K562 (cell line): Measurements from ENCODE around the gene POP7. TPM values are rescaled to one million over a fixed set of nuclear protein-coding genes. Genes with fewer than 3 reads are reported as not detected.
A peak's percentile ranks its signal among the peaks of the same experiment; 100 is the strongest.

Experiments
- CAMTA2 ChIP-seq: fragments of 250-450 bp; sonication (Bioruptor Pico); conservative IDR thresholded peaks from 2 replicates; pipeline ENCODE4 v1.5.1; 2022
- CC2D1A ChIP-seq: fragments of 450-650 bp; IDR thresholded peaks from 2 replicates; pipeline ENCODE4 v1.6.1; 2017; ENCODE audit warnings: mild to moderate bottlenecking
- CHD2 ChIP-seq: IDR thresholded peaks from 2 replicates; pipeline ENCODE4 v1.6.1; 2011; ENCODE audit warnings: low read depth, low read length
- E2F3 ChIP-seq: fragments of 250-450 bp; sonication (Bioruptor Pico); IDR thresholded peaks from 2 replicates; pipeline ENCODE4 v1.4.0; 2020; ENCODE audit warnings: mild to moderate bottlenecking
- E2F4 ChIP-seq: sonication (generic); formaldehyde crosslinking; IDR thresholded peaks from 2 replicates; pipeline ENCODE4 v1.8.0; 2022; ENCODE audit warnings: mild to moderate bottlenecking, low read depth, missing genetic modification reagents
- EP300 ChIP-seq: IDR thresholded peaks from 2 replicates; pipeline ENCODE4 v1.6.1; 2012; ENCODE audit warnings: low read length, improper control_type of control experiment
- HBP1 ChIP-seq: fragments of 450-650 bp; formaldehyde crosslinking; IDR thresholded peaks from 2 replicates; pipeline ENCODE4 v1.4.0; 2022; ENCODE audit warnings: missing genetic modification characterization
- HDAC2 ChIP-seq: fragments of 450-650 bp; IDR thresholded peaks from 2 replicates; pipeline ENCODE4 v1.6.1; 2016; ENCODE audit warnings: mild to moderate bottlenecking
- HINFP ChIP-seq: fragments of 450-650 bp; conservative IDR thresholded peaks from 2 replicates; pipeline ENCODE4 v1.6.1; 2016; ENCODE audit warnings: missing genetic modification characterization, low read depth, mild to moderate bottlenecking, control low read depth, missing compliant biosample characterization
- KAT8 ChIP-seq: fragments of 450-650 bp; IDR thresholded peaks from 2 replicates; pipeline ENCODE4 v1.6.1; 2016; ENCODE audit warnings: low read depth, mild to moderate bottlenecking
- MCM3 ChIP-seq: fragments of 450-650 bp; IDR thresholded peaks from 2 replicates; pipeline ENCODE4 v1.6.1; 2016
- PHF8 ChIP-seq: fragments of 200-600 bp; sonication (generic); IDR thresholded peaks from 2 replicates; pipeline ENCODE4 v1.6.1; 2012; ENCODE audit warnings: mixed run types, mild to moderate bottlenecking, inconsistent platforms, low read length, moderate library complexity, borderline replicate concordance
- POLR2AphosphoS2 ChIP-seq: IDR thresholded peaks from 2 replicates; pipeline ENCODE4 v1.6.1; 2012; ENCODE audit warnings: low read length, improper control_type of control experiment
- RFX1 ChIP-seq: fragments of 450-650 bp; IDR thresholded peaks from 2 replicates; pipeline ENCODE4 v1.6.1; 2016; ENCODE audit warnings: mild to moderate bottlenecking, moderate library complexity
- SMAD2 ChIP-seq: fragments of 150-350 bp; IDR thresholded peaks from 2 replicates; pipeline ENCODE4 v1.6.1; 2014; ENCODE audit warnings: low read depth, mild to moderate bottlenecking, low read length
- SMARCB1 ChIP-seq: IDR thresholded peaks from 2 replicates; pipeline ENCODE4 v1.6.1; 2011; ENCODE audit warnings: improper control_type of control experiment, low read depth; ENCODE audit not compliant: insufficient read length
- STAT6 ChIP-seq: sonication (generic); formaldehyde crosslinking; IDR thresholded peaks from 2 replicates; pipeline ENCODE4 v1.8.1; 2023; ENCODE audit warnings: mild to moderate bottlenecking, missing genetic modification reagents
- TEAD2 ChIP-seq: fragments of 450-650 bp; IDR thresholded peaks from 2 replicates; pipeline ENCODE4 v1.6.1; 2016; ENCODE audit warnings: missing genetic modification characterization, control low read depth, missing compliant biosample characterization
- VEZF1 ChIP-seq: fragments of 200-800 bp; sonication (Bioruptor generic); IDR thresholded peaks from 2 replicates; pipeline ENCODE4 v1.6.1; 2017; ENCODE audit warnings: missing genetic modification characterization, missing compliant biosample characterization
- ZNF224 ChIP-seq: sonication (generic); formaldehyde crosslinking; IDR thresholded peaks from 2 replicates; pipeline ENCODE4 v1.8.0; 2022; ENCODE audit warnings: mild to moderate bottlenecking, missing genetic modification reagents
- ZNF354B ChIP-seq: fragments of 250-450 bp; sonication (Bioruptor Pico); IDR thresholded peaks from 2 replicates; pipeline ENCODE4 v1.4.0; 2020
- polyA plus RNA-seq, 8 experiments: library from polyadenylated mRNA; depleted of rRNA in 4 of 8; stranded (reverse) in 5 of 8; unstranded in 3 of 8; fragments of >200 nt; fragmentation: Nextera tagmentation in 2 of 8; fragmentation: Illumina TruSeq in 1 of 8; extraction: Ambion mirVana in 2 of 8; extraction: Trizol in 1 of 8; gene quantifications; 2 replicates each; pipeline versions ENCODE4 v1.2.1 to v1.2.3, GENCODE V29; 2011 to 2014; ENCODE audit warnings: inconsistent platforms in 1 of 8, missing spikeins in 1 of 8
- total RNA-seq, 7 experiments: library from RNA; depleted of rRNA in 6 of 7; stranded (reverse); fragments of >200 nt in 6 of 7; fragmentation: Illumina TruSeq in 2 of 7; extraction: Trizol in 2 of 7; gene quantifications; 2 replicates each; pipeline versions ENCODE4 v1.2.1 to v1.2.3, GENCODE V29; 2011 to 2021; ENCODE audit warnings: low replicate concordance in 1 of 7

Gene POP7
- total and polyA plus RNA-seq, 9 of the 15 experiments (the other 6 are each of a cell fraction or from before 2014, with no cell fraction given): 11.5 to 163 (median 68.9) TPM

- TF ChIP-seq STAT6 (CRISPR knock-in tag) (no peak), HINFP (tag) (no peak), EP300 (no peak), HBP1 (0 out of 2 replicates have a peak, but pooled peaks have one; percentile 2), E2F3 (CRISPR knock-in tag) (no peak), SMAD2 (no peak), KAT8 (no peak), MCM3 (no peak), E2F4 (no peak), PHF8 (0 out of 2 replicates have a peak, but pooled peaks have one; percentile 12), HDAC2 (no peak), CC2D1A (no peak), VEZF1 (peak; percentile 5; the same call in 1 of the 2 replicates), POLR2AphosphoS2 (0 out of 2 replicates have a peak, but pooled peaks have one; percentile 70), SMARCB1 (no peak), CHD2 (0 out of 2 replicates have a peak, but pooled peaks have one; percentile 24), ZNF354B (CRISPR knock-in tag) (no peak), TEAD2 (tag) (no peak), ZNF224 (CRISPR knock-in tag) (no peak), CAMTA2 (CRISPR knock-in tag) (0 out of 2 replicates have a peak, but pooled peaks have one; percentile 21), RFX1 (no peak)
These were observed 25.2 kb upstream of the POP7 start (continued) for GRCh38 chr7:100680576-100681271.
